Keratinocyte (primary cell): ENCODE measurements around the gene MON1A. TPM values are rescaled to one million over a fixed set of nuclear protein-coding genes. Genes with fewer than 3 reads are reported as not detected.

Experiments used
- DNase-seq: peaks from one replicate; pipeline ENCODE4 v3.0.0-alpha.2; 2011; ENCODE audit warnings: low read depth, missing footprints, low spot score
- FAIRE-seq: peaks from 2 replicates; lab custom pipeline; 2011; peaks lifted over from hg19 to GRCh38; lab: Jason Lieb, UNC
- H2AFZ ChIP-seq: 2 replicates; pipeline ENCODE4 v1.6.0; 2012; ENCODE audit warnings: low read length, control low read depth, inconsistent platforms; ENCODE audit not compliant: control insufficient read depth
- H3K27ac ChIP-seq: 2 replicates; pipeline ENCODE4 v1.5.1; 2011; ENCODE audit warnings: low read length; ENCODE audit not compliant: control insufficient read depth, insufficient read depth
- H3K27me3 ChIP-seq: 3 replicates; pipeline ENCODE4 v1.6.0; 2011; ENCODE audit warnings: low read length; ENCODE audit not compliant: control insufficient read depth, insufficient read depth; ENCODE audit errors: extremely low read depth
- H3K36me3 ChIP-seq, 2 experiments: 2 replicates in 1 of 2; 3 replicates in 1 of 2; pipeline ENCODE4 v1.5.1; 2011; ENCODE audit warnings: low read length in 2 of 2, mild to moderate bottlenecking in 1 of 2; ENCODE audit not compliant: control insufficient read depth in 2 of 2, insufficient read depth in 2 of 2; ENCODE audit errors: extremely low read depth in 1 of 2
- H3K4me1 ChIP-seq: 3 replicates; pipeline ENCODE4 v1.5.1; 2011; ENCODE audit warnings: low read length; ENCODE audit not compliant: control insufficient read depth, insufficient read depth; ENCODE audit errors: extremely low read depth
- H3K4me2 ChIP-seq: 3 replicates; pipeline ENCODE4 v1.6.0; 2011; ENCODE audit warnings: low read depth, low read length; ENCODE audit not compliant: control insufficient read depth, insufficient read depth; ENCODE audit errors: extremely low read depth
- H3K4me3 ChIP-seq, 3 experiments: fragments of 200-600 bp in 1 of 3; sonication (generic) in 1 of 3; 2 replicates in 2 of 3; 3 replicates in 1 of 3; pipeline ENCODE4 v1.5.1; 2011 to 2016; ENCODE audit warnings: low read length in 3 of 3, mild to moderate bottlenecking in 3 of 3, control low read depth in 2 of 3, inconsistent platforms in 1 of 3, low read depth in 1 of 3, mixed read lengths in 1 of 3, mixed run types in 1 of 3, moderate library complexity in 1 of 3; ENCODE audit not compliant: control insufficient read depth in 2 of 3, insufficient read depth in 2 of 3; ENCODE audit errors: extremely low read depth in 1 of 3
- H3K79me2 ChIP-seq: 2 replicates; pipeline ENCODE4 v1.6.0; 2012; ENCODE audit warnings: low read length; ENCODE audit not compliant: control insufficient read depth, insufficient read depth
- H3K9ac ChIP-seq: 3 replicates; pipeline ENCODE4 v1.6.0; 2011; ENCODE audit warnings: low read length; ENCODE audit not compliant: control insufficient read depth, insufficient read depth; ENCODE audit errors: extremely low read depth
- H3K9me1 ChIP-seq: 3 replicates; pipeline ENCODE4 v1.6.0; 2011; ENCODE audit warnings: low read length; ENCODE audit not compliant: control insufficient read depth, insufficient read depth; ENCODE audit errors: extremely low read depth
- H3K9me3 ChIP-seq: 2 replicates; pipeline ENCODE4 v1.5.1; 2012; ENCODE audit warnings: low read depth, low read length; ENCODE audit not compliant: control insufficient read depth
- H4K20me1 ChIP-seq: 3 replicates; pipeline ENCODE4 v1.6.0; 2011; ENCODE audit warnings: low read length; ENCODE audit not compliant: control insufficient read depth, insufficient read depth; ENCODE audit errors: extremely low read depth
- CTCF ChIP-seq, 3 experiments: IDR thresholded peaks in 1 of 3; conservative IDR thresholded peaks in 1 of 3; optimal IDR thresholded peaks in 1 of 3; 2 replicates in 2 of 3; 3 replicates in 1 of 3; pipeline versions ENCODE3 to v1.5.1; 2011; ENCODE audit warnings: low read length in 3 of 3, mild to moderate bottlenecking in 3 of 3, moderate library complexity in 2 of 3, control low read depth in 1 of 3, inconsistent platforms in 1 of 3; ENCODE audit not compliant: insufficient read depth in 2 of 3; ENCODE audit errors: extremely low read depth in 1 of 3
- EZH2 ChIP-seq: IDR thresholded peaks from one replicate; pipeline ENCODE4 v1.6.1; 2012; ENCODE audit warnings: inconsistent platforms, mild to moderate bottlenecking, low read length, moderate library complexity
- dilution Hi-C: fragments of 300-500 bp; cut with MboI; formaldehyde crosslinking; loops from one replicate; pipeline ENCODE4 v1.7.0; 2020; ENCODE audit warnings: low sequenced_read_pairs; ENCODE audit not compliant: extremely low pct_ligation_motif_present
- polyA plus RNA-seq, 5 experiments: library from polyadenylated mRNA; depleted of rRNA in 3 of 5; stranded (reverse) in 3 of 5; stranded (forward) in 1 of 5; unstranded in 1 of 5; fragments of >200 nt; gene quantifications; 1 replicate in 1 of 5; 2 replicates in 3 of 5; 3 replicates in 1 of 5; pipeline versions ENCODE4 v1.2.1 to v1.2.3, GENCODE V29; 2011 to 2012; ENCODE audit warnings: missing spikeins in 2 of 5, low read depth in 1 of 5, low replicate concordance in 1 of 5

The MON1A gene
- polyA plus RNA-seq, 1 donor (not counting 4 experiments of a cell fraction or from before 2014, with no cell fraction given): 10.7 TPM

GRCh38 chr3:49930922-49931321 is 1.3 kb upstream of the MON1A start:
- Histone ChIP-seq H4K20me1 (no peaks in the 10 kb centered on the region), H3K4me1 (peaks cover 13% of the 10 kb centered on the region), H3K4me2 (no peak overlapping the region), H3K9me1 (peaks cover 3% of the 10 kb centered on the region), H3K27ac (no peak overlapping the region), H3K79me2 (peaks cover 15% of the 10 kb centered on the region), H3K4me3 (no peak overlapping the region), H3K9me3 (no peaks in the 10 kb centered on the region), H2AFZ (no peak overlapping the region), H3K27me3 (no peaks in the 10 kb centered on the region), H3K36me3 (peaks cover 0 to 2% of the 10 kb centered on the region in 2 experiments), H3K9ac (no peak overlapping the region)
- dilution Hi-C loops: no loop called here
- no peak for FAIRE-seq
- DNase-seq: no peak
- TF ChIP-seq CTCF (optimal IDR thresholded peaks at IDR 0.05 in 1 of 3, IDR thresholded peaks at IDR 0.05 in 1 of 3, conservative IDR thresholded peaks at IDR 0.05 in 1 of 3; ENCODE audit: extremely low read depth in 1 of 3, insufficient read depth in 2 of 3, low read length in 3 of 3) (peak in 1 of 3 experiments; percentile 9), EZH2 (no peak)

- no peak for DNase-seq
- Histone ChIP-seq H3K27me3 (no peaks in the 10 kb centered on the region), H3K4me1 (peaks cover 14% of the 10 kb centered on the region), H3K9me3 (no peaks in the 10 kb centered on the region), H3K9me1 (peaks cover 3% of the 10 kb centered on the region), H3K36me3 (peaks cover 0 to 4% of the 10 kb centered on the region in 2 experiments), H3K9ac (peak overlapping the region; percentile 75), H3K79me2 (peaks cover 17% of the 10 kb centered on the region), H4K20me1 (no peaks in the 10 kb centered on the region), H3K4me2 (peak overlapping the region; percentile 66), H2AFZ (peak overlapping the region; percentile 52), H3K4me3 (peak overlapping the region; percentile 71 to 95 (median 91)), H3K27ac (peak overlapping the region; percentile 37)
- no peak for FAIRE-seq
- dilution Hi-C loops: no loop called here
- no peak for TF ChIP-seq CTCF (optimal IDR thresholded peaks at IDR 0.05 in 1 of 3, IDR thresholded peaks at IDR 0.05 in 1 of 3, conservative IDR thresholded peaks at IDR 0.05 in 1 of 3; ENCODE audit: extremely low read depth in 1 of 3, insufficient read depth in 2 of 3, low read length in 3 of 3)
- TF ChIP-seq EZH2: no peak
Observed at GRCh38 chr3:49930168-49930690, 618 bp upstream of the MON1A start.
